Measurements from ENCODE around the gene ATG9A. TPM values are rescaled to one million over a fixed set of nuclear protein-coding genes. Genes with fewer than 3 reads are reported as not detected.
A peak's percentile ranks its signal among the peaks of the same experiment; 100 is the strongest.

Gene ATG9A
- total and polyA plus RNA-seq, 2 donors (not counting 3 experiments of a cell fraction or from before 2014, with no cell fraction given): 65.5 to 95.0 TPM

DNA sequence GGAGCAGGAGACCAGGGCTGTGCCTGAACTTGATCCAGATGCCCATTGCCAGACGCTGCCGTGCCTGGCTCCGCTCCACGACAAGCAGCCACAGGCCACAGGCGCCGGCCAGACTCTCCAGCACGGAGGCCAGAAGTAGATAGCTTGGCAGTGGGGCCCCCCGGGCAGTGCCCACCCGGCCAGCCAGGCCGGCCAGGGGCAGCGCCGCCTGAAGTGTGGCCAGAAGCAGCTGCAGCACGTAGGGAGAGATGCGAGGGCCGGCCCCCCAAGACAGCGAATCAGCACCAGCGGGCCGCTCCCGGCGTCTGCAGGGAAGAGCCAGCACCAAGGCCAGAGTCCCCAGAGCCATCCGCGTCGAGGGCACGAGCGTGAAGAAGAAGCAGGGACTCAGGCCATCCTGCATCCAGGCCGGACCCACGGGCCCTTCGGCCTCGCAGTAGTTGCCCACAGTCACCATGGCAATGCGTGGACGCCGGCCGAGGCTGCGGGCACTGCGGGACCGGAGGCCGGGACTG is 11.2 kb downstream of the ATG9A start:
- no peaks in the 10 kb centered on the region for H4K20me1 ChIP-seq (replicated peaks; ENCODE audit: control insufficient read depth, extremely low read depth, insufficient read depth, low read length)
- ChIA-PET POLR2A (interaction anchor here (0.5 to 1.2 kb wide), 4 partner anchors 11 to 69 kb away, joined by 4 to 7 read pairs (median 5); partner anchors contain the start of genes ANKZF1 and ATG9A), CTCF (interaction anchor here (0.8 to 2.2 kb wide), 9 partner anchors 12 to 320 kb away, joined by 3 to 12 read pairs (median 4); partner anchors contain the start of genes ANKZF1, ATG9A, CNPPD1 and DNAJB2)
- peaks cover 3 to 24% of the 10 kb centered on the region in 2 experiments for H3K36me3 ChIP-seq (ENCODE audit: control insufficient read depth in 2 of 2, extremely low read depth in 1 of 2, insufficient read depth in 2 of 2, low read length in 2 of 2)
- no peaks in the 10 kb centered on the region for H3K9me1 ChIP-seq (replicated peaks; ENCODE audit: control insufficient read depth, extremely low read depth, insufficient read depth, low read length)
- peak overlapping the region; percentile 19 for H3K9ac ChIP-seq (replicated peaks; ENCODE audit: extremely low read depth, insufficient read depth, low read length)
- BruUV-seq (replicated peaks): no TSS peak
- TF ChIP-seq FOS (IDR thresholded peaks at IDR 0.05; ENCODE audit: borderline replicate concordance, insufficient read depth, low read length) (no peak), JUN (IDR thresholded peaks at IDR 0.05; ENCODE audit: borderline replicate concordance, insufficient read depth, insufficient read length, low read depth) (no peak), POLR2A (IDR thresholded peaks at IDR 0.05; ENCODE audit: low read depth, low read length) (no peak), EZH2 (IDR thresholded peaks at IDR 0.05; ENCODE audit: borderline replicate concordance, low read depth, low read length, severe bottlenecking) (no peak), POLR2AphosphoS5 (IDR thresholded peaks at IDR 0.05; ENCODE audit: insufficient read depth, low read depth, low read length) (no peak), MYC (IDR thresholded peaks at IDR 0.05; ENCODE audit: low read depth, low read length) (no peak), GATA2 (IDR thresholded peaks at IDR 0.05; ENCODE audit: insufficient read depth, insufficient read length, low read depth, low read length) (no peak)
- TF ChIP-seq, protein P1, sequence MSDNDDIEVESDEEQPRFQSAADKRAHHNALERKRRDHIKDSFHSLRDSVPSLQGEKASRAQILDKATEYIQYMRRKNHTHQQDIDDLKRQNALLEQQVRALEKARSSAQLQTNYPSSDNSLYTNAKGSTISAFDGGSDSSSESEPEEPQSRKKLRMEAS (IDR thresholded peaks at IDR 0.05; ENCODE audit: insufficient read depth, insufficient read length): no peak
- TF ChIP-seq, protein P2, sequence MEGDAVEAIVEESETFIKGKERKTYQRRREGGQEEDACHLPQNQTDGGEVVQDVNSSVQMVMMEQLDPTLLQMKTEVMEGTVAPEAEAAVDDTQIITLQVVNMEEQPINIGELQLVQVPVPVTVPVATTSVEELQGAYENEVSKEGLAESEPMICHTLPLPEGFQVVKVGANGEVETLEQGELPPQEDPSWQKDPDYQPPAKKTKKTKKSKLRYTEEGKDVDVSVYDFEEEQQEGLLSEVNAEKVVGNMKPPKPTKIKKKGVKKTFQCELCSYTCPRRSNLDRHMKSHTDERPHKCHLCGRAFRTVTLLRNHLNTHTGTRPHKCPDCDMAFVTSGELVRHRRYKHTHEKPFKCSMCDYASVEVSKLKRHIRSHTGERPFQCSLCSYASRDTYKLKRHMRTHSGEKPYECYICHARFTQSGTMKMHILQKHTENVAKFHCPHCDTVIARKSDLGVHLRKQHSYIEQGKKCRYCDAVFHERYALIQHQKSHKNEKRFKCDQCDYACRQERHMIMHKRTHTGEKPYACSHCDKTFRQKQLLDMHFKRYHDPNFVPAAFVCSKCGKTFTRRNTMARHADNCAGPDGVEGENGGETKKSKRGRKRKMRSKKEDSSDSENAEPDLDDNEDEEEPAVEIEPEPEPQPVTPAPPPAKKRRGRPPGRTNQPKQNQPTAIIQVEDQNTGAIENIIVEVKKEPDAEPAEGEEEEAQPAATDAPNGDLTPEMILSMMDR (IDR thresholded peaks at IDR 0.05; ENCODE audit: extremely low read depth in 1 of 2, insufficient read depth in 1 of 2, low read depth in 1 of 2, low read length in 2 of 2): no peak
- peak overlapping the region; percentile 82 for H3K27ac ChIP-seq (ENCODE audit: insufficient read depth, low read depth, low read length)
- H3K79me2 ChIP-seq (ENCODE audit: control insufficient read depth, insufficient read depth, low read length): no peaks in the 10 kb centered on the region
- FAIRE-seq (peak; percentile 44), DNase-seq (ENCODE audit: low read depth, low spot score) (peak; percentile 79)
- H3K4me2 ChIP-seq (ENCODE audit: insufficient read depth, low read length): peak overlapping the region; percentile 83
- peak overlapping the region; percentile 56 for H2AFZ ChIP-seq (ENCODE audit: low read depth, low read length)
- H3K4me1 ChIP-seq (ENCODE audit: control insufficient read depth, extremely low read depth, insufficient read depth, low read length): peaks cover 14% of the 10 kb centered on the region
- no peaks in the 10 kb centered on the region for H3K9me3 ChIP-seq (replicated peaks; ENCODE audit: control insufficient read depth, insufficient read depth, low read length)
- H3K4me3 ChIP-seq (replicated peaks in 1 of 3; ENCODE audit: insufficient read depth in 1 of 3, low read depth in 1 of 3, low read length in 3 of 3): peak overlapping the region; percentile 20 to 55 (median 46)
- dilution Hi-C loops (cut with MboI; ENCODE audit: extremely low pct_ligation_motif_present, low sequenced_read_pairs): no loop called here
- no peaks in the 10 kb centered on the region for H3K27me3 ChIP-seq (ENCODE audit: control insufficient read depth in 2 of 2, insufficient read depth in 2 of 2, low read length in 2 of 2)
- intact Hi-C loops (cut with micrococcal nuclease): loop anchor here (1.0 to 5.0 kb wide), 10 partner anchors 11 to 169 kb away; partner anchors contain the start of genes ANKZF1, ATG9A, DNAJB2 and DNPEP

Data from endothelial cell of umbilical vein (primary cell).